GM19328 (cell line): ENCODE data around the gene CCDC142.
"Not testable (repeated sequence)": the region's sequence is repeated elsewhere in the genome, so short reads cannot be mapped to it uniquely, and the experiment has no call there.

Experiments
- ATAC-seq: cut with Tn5 transposase; IDR thresholded peaks from one replicate; pipeline ENCODE4 v1.9.1; 2021; ENCODE audit warnings: mild to moderate bottlenecking, moderate library complexity; ENCODE audit not compliant: unreplicated experiment

CCDC142 gene

GRCh38 chr2:74442483-74443297 lies 40.1 kb downstream of the CCDC142 start:
- ATAC-seq, result not testable (repeated sequence)

GRCh38 chr2:74441690-74442482 lies 40.9 kb downstream of the CCDC142 start, which contains the start of gene RTKN:
Gene RTKN (minus strand): TSS chr2:74441937. CDS start chr2:74441816, 121 bp downstream.
- ATAC-seq, result no peak

GRCh38 chr2:74441170-74441689 lies 41.6 kb downstream of the CCDC142 start:
- no peak for ATAC-seq

- ATAC-seq, result peak; percentile 83
Measured at GRCh38 chr2:74440378-74441169, 42.2 kb downstream of the CCDC142 start.

GRCh38 chr2:74439803-74440377 lies 42.9 kb downstream of the CCDC142 start:
- no peak for ATAC-seq

- ATAC-seq, result no peak
Measured at GRCh38 chr2:74439373-74439772, 43.4 kb downstream of the CCDC142 start.

- ATAC-seq, result no peak
Measured at GRCh38 chr2:74438248-74438647, 44.5 kb downstream of the CCDC142 start.

- ATAC-seq, result no peak
Measured at GRCh38 chr2:74436848-74437695, 45.7 kb downstream of the CCDC142 start.

- no peak for ATAC-seq
Measured at GRCh38 chr2:74436111-74436805, 46.5 kb downstream of the CCDC142 start.

GRCh38 chr2:74430502-74430901 lies 52.3 kb downstream of the CCDC142 start:
- no peak for ATAC-seq

- no peak for ATAC-seq
Measured at GRCh38 chr2:74429487-74430451, 53.0 kb downstream of the CCDC142 start.

GRCh38 chr2:74428675-74429074 lies 54.1 kb downstream of the CCDC142 start:
- no peak for ATAC-seq

GRCh38 chr2:74427551-74427950 lies 55.2 kb downstream of the CCDC142 start:
- no peak for ATAC-seq

GRCh38 chr2:74426181-74426758 lies 56.5 kb downstream of the CCDC142 start:
- ATAC-seq, result no peak

GRCh38 chr2:74425523-74425922 lies 57.3 kb downstream of the CCDC142 start:
- no peak for ATAC-seq

- ATAC-seq, result no peak
Measured at GRCh38 chr2:74424995-74425406, 57.8 kb downstream of the CCDC142 start.
